Measurements from ENCODE around the gene SH3RF3.

SH3RF3 gene

DNA sequence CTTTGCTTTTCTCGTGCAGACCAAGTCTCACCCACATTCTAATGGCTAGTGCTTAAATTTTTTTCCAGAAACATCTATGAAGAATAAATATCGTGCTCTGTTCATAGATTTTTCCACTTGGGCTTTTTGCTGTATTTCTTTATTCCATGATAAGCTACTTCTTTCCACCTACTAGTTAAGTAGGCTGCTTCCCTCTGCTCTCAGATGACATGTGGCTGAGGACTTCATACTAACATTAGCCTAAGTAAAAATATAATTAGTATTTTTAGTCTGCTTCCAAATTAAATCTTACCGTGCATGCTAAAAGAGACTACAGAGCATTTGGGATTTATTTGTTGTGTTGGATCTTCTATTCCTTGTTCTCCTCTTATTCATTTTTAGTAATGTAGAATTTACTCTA is 102.4 kb downstream of the SH3RF3 start:
- H3K4me3 ChIP-seq (ENCODE audit: low read depth, low read length), result no peak overlapping the region
- TF ChIP-seq, protein P1, sequence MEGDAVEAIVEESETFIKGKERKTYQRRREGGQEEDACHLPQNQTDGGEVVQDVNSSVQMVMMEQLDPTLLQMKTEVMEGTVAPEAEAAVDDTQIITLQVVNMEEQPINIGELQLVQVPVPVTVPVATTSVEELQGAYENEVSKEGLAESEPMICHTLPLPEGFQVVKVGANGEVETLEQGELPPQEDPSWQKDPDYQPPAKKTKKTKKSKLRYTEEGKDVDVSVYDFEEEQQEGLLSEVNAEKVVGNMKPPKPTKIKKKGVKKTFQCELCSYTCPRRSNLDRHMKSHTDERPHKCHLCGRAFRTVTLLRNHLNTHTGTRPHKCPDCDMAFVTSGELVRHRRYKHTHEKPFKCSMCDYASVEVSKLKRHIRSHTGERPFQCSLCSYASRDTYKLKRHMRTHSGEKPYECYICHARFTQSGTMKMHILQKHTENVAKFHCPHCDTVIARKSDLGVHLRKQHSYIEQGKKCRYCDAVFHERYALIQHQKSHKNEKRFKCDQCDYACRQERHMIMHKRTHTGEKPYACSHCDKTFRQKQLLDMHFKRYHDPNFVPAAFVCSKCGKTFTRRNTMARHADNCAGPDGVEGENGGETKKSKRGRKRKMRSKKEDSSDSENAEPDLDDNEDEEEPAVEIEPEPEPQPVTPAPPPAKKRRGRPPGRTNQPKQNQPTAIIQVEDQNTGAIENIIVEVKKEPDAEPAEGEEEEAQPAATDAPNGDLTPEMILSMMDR (IDR thresholded peaks at IDR 0.05; ENCODE audit: borderline replicate concordance, insufficient read depth, low read depth, low read length), result no peak

- TF ChIP-seq, protein P1 (IDR thresholded peaks at IDR 0.05; ENCODE audit: borderline replicate concordance, insufficient read depth, low read depth, low read length), result no peak
- no peak overlapping the region for H3K4me3 ChIP-seq (ENCODE audit: low read depth, low read length)
Observed at GRCh38 chr2:109231996-109232705, 103.1 kb downstream of the SH3RF3 start.

DNA sequence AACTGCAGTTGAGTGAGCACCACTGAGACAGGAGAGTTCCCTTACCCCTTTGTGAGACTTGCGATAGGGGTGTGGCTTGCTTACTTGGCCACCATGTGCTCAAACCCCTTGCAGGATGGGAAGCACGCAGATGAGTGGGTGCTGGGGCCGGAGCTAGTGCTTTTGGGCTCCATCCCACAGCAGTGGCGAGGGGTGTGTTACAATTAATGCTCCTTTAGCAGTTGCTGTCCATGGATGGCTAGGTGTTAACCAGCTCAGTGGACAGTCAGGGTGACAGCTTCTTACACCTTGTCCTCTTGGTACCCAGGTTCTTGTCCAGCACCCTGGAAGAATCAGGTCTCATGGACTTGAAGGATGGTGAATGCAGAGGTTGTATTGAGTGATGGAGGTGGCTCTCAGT is 103.9 kb downstream of the SH3RF3 start:
- TF ChIP-seq, protein P1 (IDR thresholded peaks at IDR 0.05; ENCODE audit: borderline replicate concordance, insufficient read depth, low read depth, low read length), result no peak
- H3K4me3 ChIP-seq (ENCODE audit: low read depth, low read length), result no peak overlapping the region

DNA sequence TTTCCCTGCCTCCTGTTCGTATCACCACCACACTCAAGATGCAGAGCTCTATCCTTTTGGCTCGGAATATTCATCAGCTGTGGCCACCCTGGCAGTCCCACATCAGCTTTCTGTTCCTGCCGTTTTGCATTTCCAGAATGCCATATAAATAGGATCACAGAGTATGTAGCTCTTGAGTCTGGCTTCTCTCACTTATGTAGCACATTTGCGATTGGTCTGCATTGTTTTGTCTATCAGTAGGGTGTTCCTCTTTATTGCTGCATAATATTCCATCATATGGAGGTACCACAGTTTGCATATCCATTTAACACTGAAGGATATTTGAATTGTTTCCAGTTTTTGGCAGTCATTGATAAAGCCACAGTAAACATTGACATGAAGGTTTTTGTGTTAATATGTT is 104.6 kb downstream of the SH3RF3 start:
- TF ChIP-seq, protein P1 (IDR thresholded peaks at IDR 0.05; ENCODE audit: borderline replicate concordance, insufficient read depth, low read depth, low read length), result no peak
- H3K4me3 ChIP-seq (ENCODE audit: low read depth, low read length), result no peak overlapping the region

DNA sequence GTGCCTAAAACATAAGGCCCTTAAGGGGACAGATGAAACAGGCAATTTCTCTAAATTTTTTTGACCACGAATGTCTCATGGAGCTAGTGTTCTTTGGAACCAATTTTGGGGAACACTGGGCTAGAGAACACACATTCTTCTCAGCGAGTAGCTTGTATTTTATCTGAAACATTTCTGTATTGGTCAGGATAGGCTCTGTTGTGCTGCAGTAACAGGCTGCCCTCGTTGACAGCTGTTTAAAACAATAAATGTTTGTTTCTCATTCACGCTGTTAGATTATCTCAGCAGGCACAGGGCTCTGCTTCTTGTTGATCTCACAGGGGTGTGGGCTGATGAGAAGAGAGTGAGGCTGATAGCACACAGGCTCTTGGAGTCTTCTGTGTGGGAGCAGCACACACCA is 105.3 kb downstream of the SH3RF3 start:
- H3K4me3 ChIP-seq (ENCODE audit: low read depth, low read length), result no peak overlapping the region
- TF ChIP-seq, protein P1 (IDR thresholded peaks at IDR 0.05; ENCODE audit: borderline replicate concordance, insufficient read depth, low read depth, low read length), result no peak

- no peak overlapping the region for H3K4me3 ChIP-seq (ENCODE audit: low read depth, low read length)
- TF ChIP-seq, protein P1 (IDR thresholded peaks at IDR 0.05; ENCODE audit: borderline replicate concordance, insufficient read depth, low read depth, low read length), result no peak
Observed at GRCh38 chr2:109236147-109236546, 107.1 kb downstream of the SH3RF3 start.

DNA sequence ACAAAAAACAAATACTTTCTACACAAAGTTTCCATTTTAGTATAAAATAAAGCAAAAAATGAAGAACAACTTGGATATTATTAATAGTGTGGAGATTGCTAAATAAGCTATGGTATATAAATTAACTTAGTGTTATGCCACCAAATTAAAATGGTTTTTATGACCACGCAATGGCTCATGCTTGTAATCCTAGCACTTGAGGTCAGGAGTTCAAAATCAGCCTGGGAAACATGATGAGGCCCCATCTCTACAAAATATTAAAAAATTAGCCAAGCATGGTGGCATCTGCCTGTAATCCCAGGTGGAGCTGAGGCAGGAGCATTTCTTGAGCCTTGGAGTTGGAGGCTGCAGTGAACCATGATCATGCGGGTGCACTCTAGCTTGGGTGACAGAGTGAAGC is 108.8 kb downstream of the SH3RF3 start:
- TF ChIP-seq, protein P1 (IDR thresholded peaks at IDR 0.05; ENCODE audit: borderline replicate concordance, insufficient read depth, low read depth, low read length), result no peak
- H3K4me3 ChIP-seq (ENCODE audit: low read depth, low read length), result no peak overlapping the region
